PC-9 (cell line): ENCODE results near the gene ENPP7. TPM values are rescaled to one million over a fixed set of nuclear protein-coding genes. Genes with fewer than 3 reads are reported as not detected.

Experiments used
- BruUV-seq: library from RNA; stranded (reverse); fragments of 400-500 nt; replicated peaks from 2 replicates; lab custom pipeline; 2021; lab: Mats Ljungman, UMichigan
- CTCF ChIA-PET: fragments of 300-600 bp; sonication (Branson Sonifier 250); formaldehyde crosslinking; loops from one replicate; lab custom pipeline; 2022; ENCODE audit warnings: antibody characterized with exemption; lab: Charles Lee
- POLR2A ChIA-PET: fragments of 300-600 bp; sonication (Branson Sonifier 250); formaldehyde crosslinking; loops from one replicate; lab custom pipeline; 2022; ENCODE audit warnings: antibody characterized with exemption; ENCODE audit not compliant: unreplicated experiment; lab: Charles Lee
- DNase-seq, 2 experiments: peaks; one replicate each; pipeline versions ENCODE4 v3.0.0 to v3.0.0-alpha.2; 2015 to 2022; ENCODE audit warnings: mixed read lengths in 1 of 2
- H2AFZ ChIP-seq: fragments of 200-600 bp; sonication (generic); 2 replicates; pipeline ENCODE4 v1.8.1; 2017; ENCODE audit warnings: antibody characterized with exemption
- H3F3A ChIP-seq: fragments of 200-600 bp; sonication (generic); 2 replicates; pipeline ENCODE4 v1.8.1; 2017; ENCODE audit warnings: antibody characterized with exemption, mild to moderate bottlenecking, low read depth; ENCODE audit not compliant: insufficient read depth
- H3K27ac ChIP-seq: fragments of 200-600 bp; sonication (generic); 2 replicates; pipeline ENCODE4 v1.6.1; 2016; ENCODE audit warnings: mixed run types
- H3K27me3 ChIP-seq: fragments of 200-600 bp; sonication (generic); 2 replicates; pipeline ENCODE4 v1.6.1; 2016; ENCODE audit warnings: low read depth, mixed run types; ENCODE audit not compliant: insufficient read depth
- H3K36me3 ChIP-seq: fragments of 200-600 bp; sonication (generic); 2 replicates; pipeline ENCODE4 v1.6.1; 2016; ENCODE audit warnings: low read depth, mixed run types
- H3K4me1 ChIP-seq: fragments of 200-600 bp; sonication (generic); replicated peaks from 2 replicates; pipeline ENCODE4 v1.6.1; 2016; ENCODE audit warnings: mixed run types; ENCODE audit not compliant: insufficient read depth
- H3K4me2 ChIP-seq: fragments of 200-600 bp; sonication (generic); 2 replicates; pipeline ENCODE4 v1.6.1; 2017; ENCODE audit warnings: mixed run types
- H3K4me3 ChIP-seq: fragments of 200-600 bp; sonication (generic); 2 replicates; pipeline ENCODE4 v1.6.1; 2016; ENCODE audit warnings: mixed run types
- H3K79me2 ChIP-seq: fragments of 200-600 bp; sonication (generic); 2 replicates; pipeline ENCODE4 v1.6.1; 2017; ENCODE audit warnings: low read depth, mixed run types
- H3K9me2 ChIP-seq: fragments of 200-600 bp; sonication (generic); 2 replicates; pipeline ENCODE4 v1.8.1; 2017; ENCODE audit warnings: mild to moderate bottlenecking; ENCODE audit not compliant: insufficient read depth
- H3K9me3 ChIP-seq: fragments of 200-600 bp; sonication (generic); 2 replicates; pipeline ENCODE4 v1.8.1; 2016; ENCODE audit warnings: low read depth; ENCODE audit not compliant: insufficient read depth
- H4K20me1 ChIP-seq: fragments of 200-600 bp; sonication (generic); 2 replicates; pipeline ENCODE4 v1.8.1; 2017; ENCODE audit not compliant: insufficient read depth
- EZH2 ChIP-seq: fragments of 200-600 bp; sonication (generic); IDR thresholded peaks from 2 replicates; pipeline ENCODE4 v1.8.0; 2017; ENCODE audit warnings: antibody characterized with exemption, low read depth
- intact Hi-C: fragments of 100-400 bp; cut with micrococcal nuclease; formaldehyde crosslinking; loops from one replicate; pipeline ENCODE4 v1.10.0; 2022; ENCODE audit not compliant: unreplicated experiment
- total RNA-seq: library from RNA; stranded (reverse); gene quantifications from 2 replicates; pipeline ENCODE4 v1.2.3, GENCODE V29; 2021
- TF ChIP-seq, protein P1 (sequence below): fragments of 200-600 bp; sonication (generic); conservative IDR thresholded peaks from 2 replicates; pipeline ENCODE4 v1.6.1; 2017; ENCODE audit warnings: mixed run types, antibody characterized with exemption, mild to moderate bottlenecking, moderate library complexity

ENPP7 gene
- total RNA-seq, 1 experiment from 2014 or later = not detected

DNA sequence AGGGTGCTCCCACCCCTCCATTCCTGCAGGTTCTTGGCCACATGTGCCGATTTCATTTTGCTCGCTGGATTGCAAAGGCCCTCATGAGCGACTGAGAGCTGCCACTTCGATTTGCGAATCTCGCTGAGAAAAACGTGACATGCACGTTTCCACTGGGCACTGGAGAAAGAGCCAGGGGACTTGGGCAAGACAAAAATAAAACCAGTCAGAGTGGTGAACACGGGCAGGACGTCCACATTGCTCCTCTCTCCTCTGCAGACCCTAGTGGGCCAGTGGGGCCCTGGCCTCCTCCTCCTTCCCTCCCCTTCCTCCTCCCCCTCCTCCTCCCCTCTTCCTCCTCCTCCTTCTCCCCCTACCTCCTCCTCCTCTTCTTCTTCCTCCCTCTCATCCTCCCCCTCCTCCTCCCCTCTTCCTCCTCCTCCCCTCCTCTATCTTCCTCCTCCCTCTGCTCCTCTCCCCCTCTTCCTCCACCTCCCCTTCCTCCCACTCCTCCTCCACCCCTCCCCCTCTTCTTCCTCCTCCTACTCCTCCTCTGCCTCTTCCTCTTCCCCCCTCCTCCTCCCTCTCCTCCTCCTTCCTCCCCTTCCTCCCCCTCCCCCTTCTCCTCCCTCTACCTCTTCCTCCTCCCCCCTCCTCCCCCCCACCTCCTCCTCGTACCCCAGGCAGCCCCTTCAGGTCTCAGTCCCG lies 28.1 kb upstream of the ENPP7 start:
- H3K27me3 ChIP-seq = peaks cover 9% of the 10 kb centered on the region
- no peak for DNase-seq
- no peaks in the 10 kb centered on the region for H3K9me3 ChIP-seq
- no peak for TF ChIP-seq EZH2
- TF ChIP-seq, protein P1, sequence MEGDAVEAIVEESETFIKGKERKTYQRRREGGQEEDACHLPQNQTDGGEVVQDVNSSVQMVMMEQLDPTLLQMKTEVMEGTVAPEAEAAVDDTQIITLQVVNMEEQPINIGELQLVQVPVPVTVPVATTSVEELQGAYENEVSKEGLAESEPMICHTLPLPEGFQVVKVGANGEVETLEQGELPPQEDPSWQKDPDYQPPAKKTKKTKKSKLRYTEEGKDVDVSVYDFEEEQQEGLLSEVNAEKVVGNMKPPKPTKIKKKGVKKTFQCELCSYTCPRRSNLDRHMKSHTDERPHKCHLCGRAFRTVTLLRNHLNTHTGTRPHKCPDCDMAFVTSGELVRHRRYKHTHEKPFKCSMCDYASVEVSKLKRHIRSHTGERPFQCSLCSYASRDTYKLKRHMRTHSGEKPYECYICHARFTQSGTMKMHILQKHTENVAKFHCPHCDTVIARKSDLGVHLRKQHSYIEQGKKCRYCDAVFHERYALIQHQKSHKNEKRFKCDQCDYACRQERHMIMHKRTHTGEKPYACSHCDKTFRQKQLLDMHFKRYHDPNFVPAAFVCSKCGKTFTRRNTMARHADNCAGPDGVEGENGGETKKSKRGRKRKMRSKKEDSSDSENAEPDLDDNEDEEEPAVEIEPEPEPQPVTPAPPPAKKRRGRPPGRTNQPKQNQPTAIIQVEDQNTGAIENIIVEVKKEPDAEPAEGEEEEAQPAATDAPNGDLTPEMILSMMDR = no peak
- no peak overlapping the region for H3K4me2 ChIP-seq
- no peaks in the 10 kb centered on the region for H3F3A ChIP-seq
- no peaks in the 10 kb centered on the region for H3K36me3 ChIP-seq
- no peaks in the 10 kb centered on the region for H4K20me1 ChIP-seq
- H3K4me1 ChIP-seq = no peaks in the 10 kb centered on the region
- no TSS peak for BruUV-seq
- no peaks in the 10 kb centered on the region for H3K9me2 ChIP-seq
- no peak overlapping the region for H3K27ac ChIP-seq
- CTCF ChIA-PET = no interaction called here
- no peak overlapping the region for H2AFZ ChIP-seq
- no peaks in the 10 kb centered on the region for H3K79me2 ChIP-seq
- intact Hi-C loops = no loop called here
- H3K4me3 ChIP-seq = no peak overlapping the region
- POLR2A ChIA-PET = no interaction called here

DNA sequence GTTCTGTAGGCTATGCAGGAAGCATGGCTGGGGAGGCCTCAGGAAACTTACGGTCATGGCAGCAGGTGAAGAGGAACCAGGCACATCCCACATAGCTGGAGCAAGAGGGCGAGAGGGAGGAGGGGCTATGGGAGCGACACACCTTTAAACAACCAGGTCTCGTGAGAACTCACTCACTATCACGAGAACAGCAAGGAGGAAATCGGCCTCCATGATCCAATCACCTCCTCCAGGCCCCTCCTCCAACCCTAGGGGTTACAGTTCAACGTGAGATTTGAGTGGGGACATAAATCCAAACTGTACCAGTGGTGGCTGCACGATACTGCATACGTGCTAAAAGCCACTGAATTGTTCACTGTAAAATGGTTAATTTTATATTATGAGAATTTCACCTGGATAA lies 26.1 kb upstream of the ENPP7 start:
- Histone ChIP-seq H3K9me3 (no peaks in the 10 kb centered on the region), H3F3A (no peaks in the 10 kb centered on the region), H3K79me2 (no peaks in the 10 kb centered on the region), H3K4me3 (no peak overlapping the region), H3K27me3 (0 out of 2 replicates have a peak, but pooled peaks cover 3% of the 10 kb centered on the region), H3K27ac (no peak overlapping the region), H3K36me3 (no peaks in the 10 kb centered on the region), H3K4me1 (no peaks in the 10 kb centered on the region), H3K9me2 (no peaks in the 10 kb centered on the region), H4K20me1 (no peaks in the 10 kb centered on the region), H3K4me2 (no peak overlapping the region), H2AFZ (no peak overlapping the region)
- CTCF ChIA-PET = no interaction called here
- BruUV-seq = no TSS peak
- TF ChIP-seq, protein P1 = no peak
- no peak for TF ChIP-seq EZH2
- intact Hi-C loops = loop anchor here (5.0 kb wide), 2 partner anchors 312 to 517 kb away; no protein-coding TSS in a partner anchor
- POLR2A ChIA-PET = interaction anchor here (0.6 kb wide), 1 partner anchor 528 kb away, joined by 3 read pairs; no protein-coding TSS in a partner anchor
- DNase-seq = no peak

DNA sequence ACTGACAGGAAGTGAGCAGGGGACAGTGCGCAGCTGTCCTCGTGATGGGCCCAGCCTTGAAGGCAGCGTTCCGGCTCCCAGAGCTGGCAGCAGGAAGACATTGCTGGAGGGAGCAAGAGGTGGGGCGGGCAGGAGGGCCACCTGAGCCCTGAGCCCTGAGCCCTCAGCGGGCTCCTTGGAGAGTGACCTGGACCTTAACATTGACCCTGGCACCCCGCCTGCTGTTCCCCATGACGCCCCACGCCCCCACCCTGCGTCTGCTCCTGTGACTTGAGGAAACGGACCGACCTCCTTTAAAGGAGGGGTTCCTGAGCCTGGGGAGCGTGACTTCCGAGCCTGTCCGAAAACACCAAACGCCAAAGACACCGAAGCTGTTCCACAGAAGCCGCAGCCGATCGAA lies 25.1 kb upstream of the ENPP7 start:
- no peak for DNase-seq
- Histone ChIP-seq H3K27ac (no peak overlapping the region), H3K9me2 (no peaks in the 10 kb centered on the region), H3K9me3 (no peaks in the 10 kb centered on the region), H2AFZ (no peak overlapping the region), H3K4me2 (no peak overlapping the region), H3K36me3 (no peaks in the 10 kb centered on the region), H3K27me3 (0 out of 2 replicates have a peak, but pooled peaks cover 3% of the 10 kb centered on the region), H3K4me3 (no peak overlapping the region), H3F3A (no peaks in the 10 kb centered on the region), H4K20me1 (no peaks in the 10 kb centered on the region), H3K4me1 (no peaks in the 10 kb centered on the region), H3K79me2 (no peaks in the 10 kb centered on the region)
- POLR2A ChIA-PET = no interaction called here
- no TSS peak for BruUV-seq
- intact Hi-C loops = loop anchor here (5.0 kb wide), 2 partner anchors 313 to 518 kb away; no protein-coding TSS in a partner anchor
- no peak for TF ChIP-seq EZH2
- TF ChIP-seq, protein P1 = no peak
- CTCF ChIA-PET = no interaction called here
